Endometrial microvascular endothelial cells (primary cell): Measurements from ENCODE around the gene ARID4A. TPM values are rescaled to one million over a fixed set of nuclear protein-coding genes. Genes with fewer than 3 reads are reported as not detected.
"Not testable (repeated sequence)": the region's sequence is repeated elsewhere in the genome, so short reads cannot be mapped to it uniquely, and the experiment has no call there.

Experiments
- in situ Hi-C: cut with HindIII; loops from 2 replicates; pipeline ENCODE4 v1.10.0; 2017; ENCODE audit warnings: low sequenced_read_pairs, low pct_unique_long_range_greater_than_20kb; ENCODE audit errors: inconsistent ontology term
- total RNA-seq: library from RNA; depleted of rRNA; stranded (reverse); fragments of >200 nt; gene quantifications from one replicate; pipeline ENCODE4 v1.2.3, GENCODE V29; 2015; ENCODE audit errors: inconsistent ontology term

The ARID4A gene
- total RNA-seq, 1 donor from 2014 or later: 4.6 TPM

- in situ Hi-C loops: no loop called here
Measured at GRCh38 chr14:58415636-58416547, 117.5 kb downstream of the ARID4A start.

- in situ Hi-C loops: not testable (repeated sequence)
Measured at GRCh38 chr14:58416934-58417333, 118.6 kb downstream of the ARID4A start.

Other genes starting within 250 kb of the ARID4A start
- gene ARMH4, start 146.3 kb upstream of the ARID4A start, total RNA-seq: 0.28 TPM
- gene ACTR10, start 98.4 kb upstream of the ARID4A start, total RNA-seq: 131 TPM
- 279 TPM for gene PSMA3, start 53.7 kb upstream of the ARID4A start, total RNA-seq
- gene TOMM20L, start 97.4 kb downstream of the ARID4A start, total RNA-seq: not detected
- gene TIMM9, start 129.0 kb downstream of the ARID4A start, total RNA-seq: 26.9 TPM
- gene KIAA0586, start 129.2 kb downstream of the ARID4A start, total RNA-seq: 29.1 TPM